Glomerular visceral epithelial cell (primary cell): ENCODE data around the gene FRAS1.
"Not testable (repeated sequence)": the region's sequence is repeated elsewhere in the genome, so short reads cannot be mapped to it uniquely, and the experiment has no call there.

Source experiments
- DNase-seq: peaks from one replicate; pipeline ENCODE4 v3.0.0-alpha.2; 2016; ENCODE audit errors: extremely low spot score

FRAS1 gene

GRCh38 chr4:78100060-78100459, 42.9 kb downstream of the FRAS1 start:
- no peak for DNase-seq

- peak; percentile 7 for DNase-seq
Measured at GRCh38 chr4:78119698-78120097, 62.6 kb downstream of the FRAS1 start.

- no peak for DNase-seq
Measured at GRCh38 chr4:78120144-78120880, 63.2 kb downstream of the FRAS1 start.

- DNase-seq: no peak
Measured at GRCh38 chr4:78121338-78121904, 64.3 kb downstream of the FRAS1 start.

GRCh38 chr4:78125834-78126331, 68.8 kb downstream of the FRAS1 start:
- not testable (repeated sequence) for DNase-seq

- DNase-seq: no peak
Measured at GRCh38 chr4:78129383-78130108, 72.4 kb downstream of the FRAS1 start.

- no peak for DNase-seq
Measured at GRCh38 chr4:78131403-78131802, 74.3 kb downstream of the FRAS1 start.

GRCh38 chr4:78136109-78137081, 79.3 kb downstream of the FRAS1 start:
- DNase-seq: no peak

GRCh38 chr4:78137532-78137931, 80.4 kb downstream of the FRAS1 start:
- DNase-seq: no peak

GRCh38 chr4:78138252-78138651, 81.1 kb downstream of the FRAS1 start:
- no peak for DNase-seq

- no peak for DNase-seq
Measured at GRCh38 chr4:78143634-78144033, 86.5 kb downstream of the FRAS1 start.

GRCh38 chr4:78145008-78145407, 87.9 kb downstream of the FRAS1 start:
- DNase-seq: no peak

GRCh38 chr4:78145622-78146021, 88.5 kb downstream of the FRAS1 start:
- peak; percentile 16 for DNase-seq

- DNase-seq: peak; percentile 38
Measured at GRCh38 chr4:78149751-78150542, 92.8 kb downstream of the FRAS1 start.

GRCh38 chr4:78150543-78150864, 93.4 kb downstream of the FRAS1 start:
- no peak for DNase-seq

GRCh38 chr4:78152795-78153194, 95.7 kb downstream of the FRAS1 start:
- no peak for DNase-seq

- DNase-seq: no peak
Measured at GRCh38 chr4:78154972-78155590, 98.0 kb downstream of the FRAS1 start.

- peak; percentile 51 for DNase-seq
Measured at GRCh38 chr4:78155616-78156105, 98.5 kb downstream of the FRAS1 start.

- no peak for DNase-seq
Measured at GRCh38 chr4:78156520-78156919, 99.4 kb downstream of the FRAS1 start.

GRCh38 chr4:78162342-78162741, 105.2 kb downstream of the FRAS1 start:
- no peak for DNase-seq
